Umbilical cord (tissue), 2 donors: ENCODE measurements around the gene VAT1. TPM values are rescaled to one million over a fixed set of nuclear protein-coding genes. Genes with fewer than 3 reads are reported as not detected.
"Not testable (repeated sequence)": the region's sequence is repeated elsewhere in the genome, so short reads cannot be mapped to it uniquely, and the experiment has no call there.

Source experiments
- DNase-seq: peaks from one replicate; pipeline ENCODE4 v3.0.0-alpha.2; 2015; ENCODE audit warnings: low spot score
- total RNA-seq: library from RNA; depleted of rRNA; stranded (reverse); fragments of >200 nt; gene quantifications from one replicate; pipeline ENCODE4 v1.2.3, GENCODE V29; 2014; ENCODE audit warnings: low replicate concordance; ENCODE audit not compliant: insufficient read depth

VAT1 gene
- total RNA-seq, 1 donor from 2014 or later: 38.8 TPM

DNA sequence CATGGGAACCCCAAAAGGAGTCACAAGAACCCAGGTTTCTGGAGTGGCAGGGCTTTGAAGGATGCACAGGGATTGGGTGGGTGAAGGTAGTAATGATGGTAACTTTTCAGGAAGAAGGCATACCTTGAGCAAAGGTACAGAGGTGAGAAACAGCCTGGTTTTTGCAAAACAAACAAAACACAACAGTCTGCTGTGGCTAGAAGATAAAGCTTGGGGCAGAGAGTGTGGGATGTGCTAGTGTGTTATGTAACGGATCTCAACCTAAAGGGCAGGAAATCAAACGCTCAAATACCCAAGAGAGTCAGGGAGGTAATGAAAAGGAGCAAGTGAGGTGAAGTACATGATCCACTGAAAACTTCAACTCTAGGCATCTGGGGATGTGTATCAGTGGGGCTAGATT lies 46.9 kb downstream of the VAT1 start:
- no peak for DNase-seq

DNA sequence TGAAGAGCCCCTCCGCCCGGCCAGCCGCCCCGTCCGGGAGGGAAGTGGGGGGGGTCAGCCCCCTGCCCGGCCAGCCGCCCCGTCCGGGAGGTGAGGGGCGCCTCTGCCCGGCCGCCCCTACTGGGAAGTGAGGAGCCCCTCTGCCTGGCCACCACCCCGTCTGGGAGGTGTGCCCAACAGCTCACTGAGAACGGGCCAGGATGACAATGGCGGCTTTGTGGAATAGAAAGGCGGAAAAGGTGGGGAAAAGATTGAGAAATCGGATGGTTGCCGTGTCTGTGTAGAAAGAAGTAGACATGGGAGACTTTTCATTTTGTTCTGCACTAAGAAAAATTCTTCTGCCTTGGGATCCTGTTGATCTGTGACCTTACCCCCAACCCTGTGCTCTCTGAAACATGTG lies 48.9 kb downstream of the VAT1 start:
- not testable (repeated sequence) for DNase-seq

DNA sequence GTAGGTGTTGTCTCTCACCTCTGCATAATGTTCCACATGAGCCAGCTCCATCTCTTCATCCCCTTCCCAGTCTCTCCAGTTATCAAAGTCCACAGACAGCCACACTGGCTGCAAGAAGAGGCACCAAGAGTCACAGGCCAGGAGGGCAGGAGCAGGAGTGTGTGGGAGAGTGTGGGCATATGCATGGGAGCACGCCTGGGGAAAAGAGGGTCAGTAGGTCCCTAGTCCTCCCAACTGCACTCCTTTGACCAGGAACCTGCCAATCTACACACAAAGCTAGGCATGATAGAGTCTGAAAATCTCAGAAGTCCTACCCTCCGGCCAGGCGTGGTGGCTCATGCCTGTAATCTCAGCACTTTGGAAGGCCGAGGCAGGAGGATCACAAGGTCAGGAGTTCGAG lies 50.6 kb downstream of the VAT1 start:
- no peak for DNase-seq

DNA sequence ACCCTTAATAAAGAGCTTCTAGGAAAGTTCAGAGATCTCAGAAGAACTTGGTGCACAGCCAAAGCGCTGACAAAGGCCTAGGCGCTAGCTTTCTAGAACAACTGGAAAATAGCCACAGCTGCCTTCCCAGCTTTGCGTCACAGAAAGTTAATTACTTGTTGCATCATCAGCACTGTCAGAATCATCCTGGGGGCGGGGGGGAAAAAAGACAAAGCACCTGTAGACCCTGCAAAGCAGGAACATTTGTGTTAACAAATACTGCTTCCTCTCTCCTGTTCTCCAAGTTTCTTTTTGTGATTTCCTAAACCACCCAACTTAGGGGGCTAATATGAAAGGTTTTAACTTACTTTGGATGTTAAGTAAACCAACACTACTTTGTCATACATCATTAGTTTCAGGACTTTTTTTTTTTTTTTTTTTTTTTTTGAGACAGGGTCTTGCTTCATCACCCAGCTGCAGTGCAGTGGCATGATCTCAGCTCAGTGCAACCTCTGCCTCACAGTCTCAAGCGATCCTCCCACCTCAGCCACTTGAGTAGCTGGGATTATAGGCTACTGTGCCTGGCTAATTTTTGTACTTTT lies 53.1 kb downstream of the VAT1 start:
- no peak for DNase-seq

DNA sequence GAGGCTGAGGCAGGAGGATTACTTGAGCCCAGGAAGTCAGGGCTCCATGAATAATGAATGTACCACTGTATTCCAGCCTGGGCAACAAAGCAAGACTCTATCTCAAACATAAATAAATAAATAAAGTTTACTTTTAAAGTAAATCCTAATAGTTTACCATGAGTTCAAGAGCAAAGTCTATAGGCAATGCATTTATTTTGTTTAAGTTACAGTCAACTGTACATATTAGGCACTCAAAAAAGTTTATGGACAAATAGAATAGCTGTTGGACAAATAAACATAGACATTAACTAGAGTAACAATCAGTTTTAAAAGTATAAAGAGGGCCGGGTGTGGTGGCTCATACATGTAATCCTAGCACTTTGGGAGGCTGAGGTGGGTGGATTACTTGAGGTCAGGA lies 54.3 kb downstream of the VAT1 start:
- no peak for DNase-seq

Other genes starting within 250 kb of the VAT1 start
- 33.2 TPM for gene VPS25, start 248.9 kb downstream of the VAT1 start, total RNA-seq
- gene WNK4, start 241.8 kb downstream of the VAT1 start, total RNA-seq: not detected
- gene COA3, start 223.7 kb downstream of the VAT1 start, total RNA-seq: 47.2 TPM
- 0.96 TPM for gene CNTD1, start 223.5 kb downstream of the VAT1 start, total RNA-seq
- gene BECN1, start 198.1 kb downstream of the VAT1 start, total RNA-seq: 142 TPM
- gene PSME3, start 189.0 kb downstream of the VAT1 start, total RNA-seq: 22.6 TPM
- gene AOC2, start 177.8 kb downstream of the VAT1 start, total RNA-seq: 1.4 TPM
- gene AOC3, start 171.2 kb downstream of the VAT1 start, total RNA-seq: 89.1 TPM
- gene G6PC1, start 121.6 kb downstream of the VAT1 start, total RNA-seq: not detected
- 38.3 TPM for gene AARSD1, start 57.9 kb downstream of the VAT1 start, total RNA-seq
- gene PTGES3L, start 42.3 kb downstream of the VAT1 start, total RNA-seq: 10.4 TPM
- 17.8 TPM for gene RUNDC1, start 41.8 kb downstream of the VAT1 start, total RNA-seq
- gene RPL27, start 24.0 kb downstream of the VAT1 start, total RNA-seq: 1,521 TPM
- 1.4 TPM for gene IFI35, start 15.6 kb downstream of the VAT1 start, total RNA-seq
- 0.72 TPM for gene RND2, start 2.8 kb upstream of the VAT1 start, total RNA-seq
- gene BRCA1, start 103.0 kb upstream of the VAT1 start, total RNA-seq: 9.1 TPM
- 83.8 TPM for gene NBR1, start 148.8 kb upstream of the VAT1 start, total RNA-seq
- gene TMEM106A, start 189.5 kb upstream of the VAT1 start, total RNA-seq: 6.7 TPM
- not detected for gene CCDC200, start 206.2 kb upstream of the VAT1 start, total RNA-seq
- gene RNU2-1, start 211.6 kb upstream of the VAT1 start, total RNA-seq: not detected